Endothelial cell of umbilical vein (primary cell): ENCODE measurements around the gene GSTM4. TPM values are rescaled to one million over a fixed set of nuclear protein-coding genes. Genes with fewer than 3 reads are reported as not detected.

Experiments
- BruUV-seq: library from RNA; stranded (reverse); fragments of 400-500 nt; replicated peaks from 2 replicates; lab custom pipeline; 2021; lab: Mats Ljungman, UMichigan
- CTCF ChIA-PET: fragments of 300-600, 350-600 bp; sonication (Branson Sonifier 250); formaldehyde crosslinking; loops from one replicate; lab custom pipeline; 2021; ENCODE audit warnings: antibody characterized with exemption, inconsistent platforms; lab: Charles Lee
- POLR2A ChIA-PET: fragments of 300-600, 350-600 bp; sonication (Branson Sonifier 250); formaldehyde crosslinking; loops from one replicate; lab custom pipeline; 2021; ENCODE audit warnings: antibody characterized with exemption, inconsistent platforms; lab: Charles Lee
- DNase-seq: peaks from one replicate; pipeline ENCODE4 v3.0.0-alpha.2; 2011; ENCODE audit warnings: low read depth, low spot score
- FAIRE-seq: peaks from 2 replicates; lab custom pipeline; 2011; peaks lifted over from hg19 to GRCh38; lab: Jason Lieb, UNC
- H2AFZ ChIP-seq: 2 replicates; pipeline ENCODE4 v1.6.0; 2012; ENCODE audit warnings: low read depth, low read length, control low read depth, inconsistent platforms
- H3K27ac ChIP-seq: 2 replicates; pipeline ENCODE4 v1.5.1; 2011; ENCODE audit warnings: low read depth, mild to moderate bottlenecking, control low read depth, low read length, moderate library complexity; ENCODE audit not compliant: insufficient read depth
- H3K27me3 ChIP-seq, 2 experiments: 2 replicates each; pipeline versions ENCODE4 v1.6.0 to v1.6.1; 2011; ENCODE audit warnings: low read length in 2 of 2, mixed read lengths in 1 of 2; ENCODE audit not compliant: control insufficient read depth in 2 of 2, insufficient read depth in 2 of 2
- H3K36me3 ChIP-seq, 2 experiments: 2 replicates in 1 of 2; 3 replicates in 1 of 2; pipeline ENCODE4 v1.5.1; 2011; ENCODE audit warnings: low read length in 2 of 2, mild to moderate bottlenecking in 1 of 2, moderate library complexity in 1 of 2; ENCODE audit not compliant: control insufficient read depth in 2 of 2, insufficient read depth in 2 of 2; ENCODE audit errors: extremely low read depth in 1 of 2
- H3K4me1 ChIP-seq: 3 replicates; pipeline ENCODE4 v1.5.1; 2011; ENCODE audit warnings: mild to moderate bottlenecking, low read length; ENCODE audit not compliant: control insufficient read depth, insufficient read depth; ENCODE audit errors: extremely low read depth
- H3K4me2 ChIP-seq: 2 replicates; pipeline ENCODE4 v1.6.1; 2011; ENCODE audit warnings: low read length, control low read depth, mixed read lengths; ENCODE audit not compliant: insufficient read depth
- H3K4me3 ChIP-seq, 3 experiments: fragments of 200-600 bp in 1 of 3; sonication (generic), shearing (Covaris generic) in 1 of 3; replicated peaks in 1 of 3; 2 replicates each; pipeline ENCODE4 v1.5.1; 2011 to 2016; ENCODE audit warnings: control low read depth in 3 of 3, low read length in 3 of 3, mild to moderate bottlenecking in 2 of 3, inconsistent platforms in 1 of 3, low read depth in 1 of 3, moderate library complexity in 1 of 3; ENCODE audit not compliant: insufficient read depth in 1 of 3
- H3K79me2 ChIP-seq: 2 replicates; pipeline ENCODE4 v1.6.0; 2012; ENCODE audit warnings: low read length, inconsistent platforms; ENCODE audit not compliant: control insufficient read depth, insufficient read depth
- H3K9ac ChIP-seq: replicated peaks from 2 replicates; pipeline ENCODE3; 2011; ENCODE audit warnings: low read length, control low read depth; ENCODE audit not compliant: insufficient read depth; ENCODE audit errors: extremely low read depth
- H3K9me1 ChIP-seq: replicated peaks from 3 replicates; pipeline ENCODE4 v1.6.0; 2011; ENCODE audit warnings: mild to moderate bottlenecking, low read length; ENCODE audit not compliant: control insufficient read depth, insufficient read depth; ENCODE audit errors: extremely low read depth
- H3K9me3 ChIP-seq: replicated peaks from 2 replicates; pipeline ENCODE4 v1.5.1; 2012; ENCODE audit warnings: low read length, inconsistent platforms; ENCODE audit not compliant: control insufficient read depth, insufficient read depth
- H4K20me1 ChIP-seq: replicated peaks from 2 replicates; pipeline ENCODE3; 2011; ENCODE audit warnings: mild to moderate bottlenecking, low read length; ENCODE audit not compliant: control insufficient read depth, insufficient read depth; ENCODE audit errors: extremely low read depth
- CTCF ChIP-seq, 2 donors: IDR thresholded peaks; 1 replicate in 1 of 2; 2 replicates in 1 of 2; pipeline ENCODE4 v1.5.1; 2011; ENCODE audit warnings: low read length in 2 of 2, mild to moderate bottlenecking in 2 of 2, moderate library complexity in 2 of 2, control low read depth in 1 of 2, inconsistent platforms in 1 of 2, low read depth in 1 of 2; ENCODE audit not compliant: insufficient read depth in 1 of 2; ENCODE audit errors: extremely low read depth in 1 of 2
- EZH2 ChIP-seq: IDR thresholded peaks from 2 replicates; pipeline ENCODE4 v1.6.1; 2012; ENCODE audit warnings: borderline replicate concordance, low read depth, mild to moderate bottlenecking, moderate library complexity, low read length, inconsistent platforms; ENCODE audit not compliant: severe bottlenecking
- FOS ChIP-seq: IDR thresholded peaks from 2 replicates; pipeline ENCODE4 v1.6.1; 2011; ENCODE audit warnings: mild to moderate bottlenecking, low read length, moderate library complexity, borderline replicate concordance; ENCODE audit not compliant: insufficient read depth
- GATA2 ChIP-seq: IDR thresholded peaks from 2 replicates; pipeline ENCODE4 v1.7.0; 2011; ENCODE audit warnings: low read depth, mild to moderate bottlenecking, moderate library complexity, mixed read lengths, low read length; ENCODE audit not compliant: insufficient read length, insufficient read depth
- JUN ChIP-seq: IDR thresholded peaks from 2 replicates; pipeline ENCODE4 v1.6.1; 2011; ENCODE audit warnings: borderline replicate concordance, low read depth; ENCODE audit not compliant: insufficient read length, insufficient read depth
- MYC ChIP-seq: IDR thresholded peaks from one replicate; pipeline ENCODE4 v1.6.1; 2011; ENCODE audit warnings: mild to moderate bottlenecking, low read depth, low read length
- POLR2A ChIP-seq: IDR thresholded peaks from 2 replicates; pipeline ENCODE4 v1.6.1; 2012; ENCODE audit warnings: low read depth, mild to moderate bottlenecking, control low read depth, low read length
- POLR2AphosphoS5 ChIP-seq: IDR thresholded peaks from 2 replicates; pipeline ENCODE4 v1.6.1; 2012; ENCODE audit warnings: low read depth, mild to moderate bottlenecking, control low read depth, low read length, moderate library complexity; ENCODE audit not compliant: insufficient read depth
- dilution Hi-C: fragments of 300-500 bp; cut with MboI; formaldehyde crosslinking; loops from one replicate; pipeline ENCODE4 v1.15.0; 2019; ENCODE audit warnings: low sequenced_read_pairs; ENCODE audit not compliant: extremely low pct_ligation_motif_present
- intact Hi-C: fragments of 100-400 bp; cut with micrococcal nuclease; formaldehyde crosslinking; loops from one replicate; pipeline ENCODE4 v1.10.0; 2022
- polyA plus RNA-seq, 4 experiments: library from polyadenylated mRNA; depleted of rRNA in 3 of 4; stranded (reverse) in 3 of 4; unstranded in 1 of 4; fragments of >200 nt; gene quantifications; 2 replicates each; pipeline versions ENCODE4 v1.2.1 to v1.2.3, GENCODE V29; 2011 to 2012; ENCODE audit warnings: missing spikeins in 1 of 4
- total RNA-seq: library from RNA; stranded (reverse); gene quantifications from 2 replicates; pipeline ENCODE4 v1.2.3, GENCODE V29; 2021
- TF ChIP-seq, protein P1 (sequence below): IDR thresholded peaks from 2 replicates; pipeline ENCODE4 v1.6.1; 2011; ENCODE audit not compliant: insufficient read depth, insufficient read length

The GSTM4 gene
- total and polyA plus RNA-seq, 2 donors (not counting 3 experiments of a cell fraction or from before 2014, with no cell fraction given), result 9.5 to 11.6 TPM

- BruUV-seq, result TSS peak; percentile 3
- CTCF ChIA-PET, result interaction anchor here (1.1 to 1.5 kb wide), 2 partner anchors 19 to 153 kb away, joined by 6 read pairs; no protein-coding TSS in a partner anchor
- H3K79me2 ChIP-seq, result peaks cover 51% of the 10 kb centered on the region
- TF ChIP-seq, protein P1, sequence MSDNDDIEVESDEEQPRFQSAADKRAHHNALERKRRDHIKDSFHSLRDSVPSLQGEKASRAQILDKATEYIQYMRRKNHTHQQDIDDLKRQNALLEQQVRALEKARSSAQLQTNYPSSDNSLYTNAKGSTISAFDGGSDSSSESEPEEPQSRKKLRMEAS, result peak; percentile 76
- TF ChIP-seq POLR2AphosphoS5, result no peak
- POLR2A ChIA-PET, result no interaction called here
- no peaks in the 10 kb centered on the region for H3K9me3 ChIP-seq
- H3K27ac ChIP-seq, result peak overlapping the region; percentile 25
- H2AFZ ChIP-seq, result no peak overlapping the region
- no peaks in the 10 kb centered on the region for H3K27me3 ChIP-seq
- peak overlapping the region; percentile 5 to 76 (median 46) for H3K4me3 ChIP-seq
- H4K20me1 ChIP-seq, result no peaks in the 10 kb centered on the region
- no peaks in the 10 kb centered on the region for H3K9me1 ChIP-seq
- H3K9ac ChIP-seq, result peak overlapping the region; percentile 37
- H3K36me3 ChIP-seq, result peaks cover 0 to 3% of the 10 kb centered on the region in 2 experiments
- peak; percentile 44 for FAIRE-seq
- dilution Hi-C loops (no loop called here), intact Hi-C loops (loop anchor here (1.0 kb wide), 1 partner anchor 75 kb away; no protein-coding TSS in a partner anchor)
- H3K4me1 ChIP-seq, result peaks cover 42% of the 10 kb centered on the region
- peak overlapping the region; percentile 39 for H3K4me2 ChIP-seq
- no peak for DNase-seq
Measured at GRCh38 chr1:109621379-109622136, 34.3 kb upstream of the GSTM4 start.

- no TSS peak for BruUV-seq
- no peak for DNase-seq
- Histone ChIP-seq H3K36me3 (peaks cover 0 to 10% of the 10 kb centered on the region in 2 experiments), H4K20me1 (no peaks in the 10 kb centered on the region), H3K9ac (no peak overlapping the region), H3K4me2 (peak overlapping the region; percentile 39), H2AFZ (no peak overlapping the region), H3K79me2 (peaks cover 51% of the 10 kb centered on the region), H3K9me1 (no peaks in the 10 kb centered on the region), H3K27ac (no peak overlapping the region), H3K9me3 (no peaks in the 10 kb centered on the region), H3K4me1 (peaks cover 34% of the 10 kb centered on the region), H3K4me3 (no peak overlapping the region), H3K27me3 (no peaks in the 10 kb centered on the region)
- dilution Hi-C loops (no loop called here), intact Hi-C loops (no loop called here)
- FAIRE-seq, result no peak
- TF ChIP-seq, protein P1, result no peak
- no peak for TF ChIP-seq FOS
- TF ChIP-seq JUN, result no peak
- TF ChIP-seq GATA2, result no peak
- TF ChIP-seq EZH2, result no peak
- TF ChIP-seq MYC, result no peak
- no peak for TF ChIP-seq POLR2A
- no peak for TF ChIP-seq CTCF (IDR thresholded peaks at IDR 0.05; ENCODE audit: extremely low read depth in 1 of 2, insufficient read depth in 1 of 2, low read depth in 1 of 2, low read length in 2 of 2)
- TF ChIP-seq POLR2AphosphoS5, result no peak
- ChIA-PET CTCF (interaction anchor here (1.1 kb wide), 1 partner anchor 19 kb away, joined by 6 read pairs; no protein-coding TSS in a partner anchor), POLR2A (no interaction called here)
Measured at GRCh38 chr1:109622137-109622892, 33.6 kb upstream of the GSTM4 start.
